Parathyroid adenoma (tissue), 2 donors: ENCODE measurements around the gene HIP1.
"Not testable (repeated sequence)": the region's sequence is repeated elsewhere in the genome, so short reads cannot be mapped to it uniquely, and the experiment has no call there.

Experiments
- H2AFZ ChIP-seq: fragments of 300-600 bp; sonication (generic); one replicate; pipeline ENCODE4 v1.7.0; 2017; ENCODE audit warnings: antibody characterized with exemption, mild to moderate bottlenecking
- H3K27ac ChIP-seq: fragments of 300-600 bp; sonication (generic); one replicate; pipeline ENCODE4 v1.7.0; 2017
- H3K27me3 ChIP-seq: fragments of 300-600 bp; sonication (generic); one replicate; pipeline ENCODE4 v1.7.0; 2017; ENCODE audit warnings: low read length; ENCODE audit not compliant: control insufficient read depth, insufficient read depth
- H3K36me3 ChIP-seq: fragments of 300-600 bp; sonication (generic); one replicate; pipeline ENCODE4 v1.7.0; 2017; ENCODE audit warnings: low read length; ENCODE audit not compliant: control insufficient read depth, insufficient read depth
- H3K4me1 ChIP-seq: fragments of 300-600 bp; sonication (generic); one replicate; pipeline ENCODE4 v1.7.0; 2017; ENCODE audit warnings: control low read depth
- H3K4me2 ChIP-seq: fragments of 300-600 bp; sonication (generic); one replicate; pipeline ENCODE4 v1.7.0; 2017; ENCODE audit warnings: low read length
- H3K4me3 ChIP-seq: fragments of 300-600 bp; sonication (generic); one replicate; pipeline ENCODE4 v1.7.0; 2017; ENCODE audit warnings: low read depth, low read length
- H3K79me2 ChIP-seq: fragments of 300-600 bp; sonication (generic); one replicate; pipeline ENCODE4 v1.7.0; 2017; ENCODE audit warnings: control low read depth
- H3K9ac ChIP-seq: fragments of 300-600 bp; sonication (generic); one replicate; pipeline ENCODE4 v1.7.0; 2017; ENCODE audit warnings: mild to moderate bottlenecking
- H3K9me3 ChIP-seq: fragments of 300-600 bp; sonication (generic); one replicate; pipeline ENCODE4 v1.7.0; 2017; ENCODE audit warnings: low read length; ENCODE audit not compliant: control insufficient read depth
- TF ChIP-seq, protein P1 (sequence below): fragments of 300-600 bp; sonication (generic); IDR thresholded peaks from one replicate; pipeline ENCODE4 v1.7.0; 2017; ENCODE audit warnings: antibody characterized with exemption, mild to moderate bottlenecking
- donor health status: primary hyperparathyroidism.

Gene HIP1

DNA sequence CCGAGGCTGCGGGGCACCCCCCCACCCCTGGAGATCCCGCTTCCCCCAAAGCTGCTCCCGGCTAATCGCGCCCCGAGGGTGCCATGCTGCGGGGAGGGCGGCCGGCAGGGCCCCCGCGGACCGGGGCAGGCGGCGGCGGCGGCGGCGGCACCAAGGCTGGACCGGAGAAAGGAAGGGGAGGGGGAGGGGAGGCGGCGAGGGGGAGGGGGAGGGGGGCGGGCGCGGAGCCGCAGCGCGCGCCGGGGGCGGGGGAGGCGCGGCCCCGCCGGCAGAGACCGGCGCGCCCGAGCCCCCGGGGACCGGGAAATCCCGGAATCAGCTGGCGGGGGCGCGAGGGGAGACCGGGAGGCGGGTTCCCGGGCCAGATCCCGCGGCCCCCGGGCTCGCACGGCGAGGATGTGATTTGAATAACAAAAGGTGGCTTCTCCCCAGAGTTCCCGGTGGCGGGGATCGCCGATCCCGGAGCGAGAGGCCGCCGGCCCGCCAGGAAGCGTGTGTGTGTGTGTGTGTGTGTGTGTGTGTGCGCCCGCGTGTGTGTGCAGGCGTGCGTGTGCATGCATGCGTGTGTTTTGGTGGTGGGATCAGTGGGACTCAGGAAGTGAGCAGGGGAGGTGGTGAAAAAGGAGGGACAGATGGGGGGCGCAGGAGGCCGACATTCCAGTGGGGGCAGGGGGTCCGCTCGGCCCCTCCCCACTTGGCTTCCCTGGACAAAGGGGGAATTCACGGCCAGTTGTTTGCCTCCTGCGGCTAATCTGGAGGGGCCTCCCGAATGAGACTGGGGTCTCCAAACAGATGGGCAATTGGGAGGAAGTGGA lies 99.5 kb downstream of the HIP1 start:
- H3K27me3 ChIP-seq = no peaks in the 10 kb centered on the region
- peaks cover 3% of the 10 kb centered on the region for H3K4me1 ChIP-seq
- peak overlapping the region; percentile 51 for H3K4me3 ChIP-seq
- no peaks in the 10 kb centered on the region for H3K9me3 ChIP-seq
- H3K4me2 ChIP-seq = peak overlapping the region; percentile 86
- TF ChIP-seq, protein P1, sequence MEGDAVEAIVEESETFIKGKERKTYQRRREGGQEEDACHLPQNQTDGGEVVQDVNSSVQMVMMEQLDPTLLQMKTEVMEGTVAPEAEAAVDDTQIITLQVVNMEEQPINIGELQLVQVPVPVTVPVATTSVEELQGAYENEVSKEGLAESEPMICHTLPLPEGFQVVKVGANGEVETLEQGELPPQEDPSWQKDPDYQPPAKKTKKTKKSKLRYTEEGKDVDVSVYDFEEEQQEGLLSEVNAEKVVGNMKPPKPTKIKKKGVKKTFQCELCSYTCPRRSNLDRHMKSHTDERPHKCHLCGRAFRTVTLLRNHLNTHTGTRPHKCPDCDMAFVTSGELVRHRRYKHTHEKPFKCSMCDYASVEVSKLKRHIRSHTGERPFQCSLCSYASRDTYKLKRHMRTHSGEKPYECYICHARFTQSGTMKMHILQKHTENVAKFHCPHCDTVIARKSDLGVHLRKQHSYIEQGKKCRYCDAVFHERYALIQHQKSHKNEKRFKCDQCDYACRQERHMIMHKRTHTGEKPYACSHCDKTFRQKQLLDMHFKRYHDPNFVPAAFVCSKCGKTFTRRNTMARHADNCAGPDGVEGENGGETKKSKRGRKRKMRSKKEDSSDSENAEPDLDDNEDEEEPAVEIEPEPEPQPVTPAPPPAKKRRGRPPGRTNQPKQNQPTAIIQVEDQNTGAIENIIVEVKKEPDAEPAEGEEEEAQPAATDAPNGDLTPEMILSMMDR = no peak
- H2AFZ ChIP-seq = peak overlapping the region; percentile 85
- peak overlapping the region; percentile 24 for H3K27ac ChIP-seq
- H3K36me3 ChIP-seq = no peaks in the 10 kb centered on the region
- H3K9ac ChIP-seq = no peak overlapping the region
- peaks cover 6% of the 10 kb centered on the region for H3K79me2 ChIP-seq

DNA sequence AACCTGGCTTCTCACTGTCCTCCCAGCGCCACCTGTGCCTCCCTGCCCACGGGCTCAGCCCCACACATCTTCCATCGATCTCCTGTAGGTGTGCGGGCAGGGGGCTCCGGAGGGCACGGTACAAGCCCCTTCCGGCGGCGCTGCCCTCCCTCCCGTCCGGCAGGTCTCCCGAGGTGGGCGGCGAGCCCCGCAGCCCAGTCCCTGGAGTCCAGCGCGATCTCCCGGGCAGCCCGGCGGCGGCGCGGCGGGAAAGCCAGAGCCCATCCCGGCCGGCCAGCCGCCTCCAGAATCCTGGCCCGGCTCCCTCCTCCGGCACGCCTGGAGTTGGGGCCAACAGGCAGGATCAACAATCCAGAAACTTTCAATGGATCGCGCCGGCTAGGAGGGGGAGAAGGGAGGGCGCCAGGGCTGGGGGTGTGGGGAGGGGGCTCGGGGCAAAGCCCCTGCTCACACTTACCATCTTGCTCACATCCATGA lies 100.1 kb downstream of the HIP1 start:
- H3K4me3 ChIP-seq = peak overlapping the region; percentile 35
- TF ChIP-seq, protein P1 = no peak
- H3K27me3 ChIP-seq = no peaks in the 10 kb centered on the region
- H3K27ac ChIP-seq = peak overlapping the region; percentile 24
- peaks cover 3% of the 10 kb centered on the region for H3K4me1 ChIP-seq
- no peak overlapping the region for H3K9ac ChIP-seq
- no peaks in the 10 kb centered on the region for H3K9me3 ChIP-seq
- peak overlapping the region; percentile 85 for H2AFZ ChIP-seq
- H3K4me2 ChIP-seq = peak overlapping the region; percentile 86
- no peaks in the 10 kb centered on the region for H3K36me3 ChIP-seq
- H3K79me2 ChIP-seq = peaks cover 6% of the 10 kb centered on the region

DNA sequence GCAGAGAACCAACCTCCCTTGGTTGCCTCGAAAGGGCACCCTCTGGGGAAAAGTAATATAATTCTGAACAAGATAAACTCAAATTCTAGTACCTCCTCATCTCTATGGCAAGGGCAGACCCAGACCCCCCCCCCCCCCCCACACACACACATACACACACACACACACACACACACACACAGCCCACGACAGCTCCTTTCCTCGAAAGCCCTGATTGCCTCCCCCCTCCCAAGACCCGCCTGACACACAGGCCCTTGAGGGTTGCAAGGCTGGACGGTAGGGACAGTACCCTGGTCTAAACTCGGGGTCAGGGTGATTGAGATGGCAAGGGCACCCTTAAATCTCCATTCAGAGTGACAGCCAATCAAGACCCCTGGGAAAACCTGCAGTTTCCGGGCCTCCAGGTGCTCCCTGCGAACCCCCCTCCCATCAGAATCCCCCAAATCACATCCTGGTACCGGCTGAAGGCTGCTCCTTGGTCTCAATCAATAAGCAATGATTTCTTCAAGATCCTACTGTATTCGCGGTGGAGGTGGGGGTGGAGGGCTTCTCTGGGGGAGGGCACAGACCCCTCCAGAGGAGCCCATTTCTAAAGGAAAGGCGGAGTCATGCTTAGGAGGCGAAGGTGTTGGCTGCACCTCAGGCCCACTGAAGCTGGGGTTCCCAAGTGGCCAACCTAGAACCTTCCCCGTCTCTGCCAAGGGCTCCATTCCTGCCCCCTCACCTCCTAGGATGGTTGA lies 100.7 kb downstream of the HIP1 start:
- Histone ChIP-seq H3K4me1 (peaks cover 3% of the 10 kb centered on the region), H3K4me3 (peak overlapping the region; percentile 35), H3K79me2 (peaks cover 4% of the 10 kb centered on the region), H3K9ac (no peak overlapping the region), H2AFZ (peak overlapping the region; percentile 85), H3K4me2 (peak overlapping the region; percentile 86), H3K27ac (no peak overlapping the region), H3K9me3 (no peaks in the 10 kb centered on the region), H3K27me3 (no peaks in the 10 kb centered on the region), H3K36me3 (no peaks in the 10 kb centered on the region)
- TF ChIP-seq, protein P1 = no peak

DNA sequence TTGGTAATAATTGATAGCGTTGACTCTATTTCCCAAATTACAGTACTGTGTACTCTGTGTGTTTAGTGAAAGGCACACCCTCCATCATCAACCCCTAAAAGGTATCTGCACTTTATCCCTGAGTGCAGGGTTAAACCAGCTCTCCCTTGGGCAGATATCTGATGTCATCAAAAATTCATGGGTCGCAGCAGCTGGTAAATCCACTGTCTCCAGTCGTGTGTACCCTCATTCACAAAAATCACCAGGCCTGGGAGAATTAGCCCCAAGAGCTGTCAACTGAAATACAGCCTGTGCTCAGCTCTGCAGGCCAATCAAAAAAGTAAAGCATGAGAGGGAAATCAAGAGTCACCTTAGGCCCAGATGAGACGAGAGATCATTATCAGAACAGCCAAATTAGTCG lies 103.7 kb downstream of the HIP1 start:
- Histone ChIP-seq H3K36me3 (no peaks in the 10 kb centered on the region), H3K27ac (no peak overlapping the region), H3K9me3 (no peaks in the 10 kb centered on the region), H3K4me2 (no peak overlapping the region), H3K79me2 (no peaks in the 10 kb centered on the region), H3K9ac (no peak overlapping the region), H3K4me3 (no peak overlapping the region), H2AFZ (no peak overlapping the region), H3K4me1 (no peaks in the 10 kb centered on the region), H3K27me3 (no peaks in the 10 kb centered on the region)
- TF ChIP-seq, protein P1 = no peak

DNA sequence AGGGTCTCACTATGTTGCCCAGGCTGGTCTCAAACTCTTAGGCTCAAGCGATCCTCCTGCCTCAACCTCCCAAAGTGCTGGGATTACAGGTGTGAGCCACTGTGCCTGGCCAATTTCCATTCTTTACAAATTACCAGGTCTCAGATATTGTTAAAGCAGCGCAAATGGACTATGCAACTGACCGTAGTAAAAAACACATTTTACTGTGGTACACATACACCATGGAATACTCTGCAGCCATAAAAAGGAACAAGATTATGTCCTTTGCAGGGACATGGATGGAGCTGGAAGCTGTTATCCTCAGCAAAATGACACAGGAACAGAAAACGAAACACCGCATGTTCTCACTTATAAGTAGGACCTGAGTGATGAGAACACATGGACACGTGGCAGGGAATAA lies 106.2 kb downstream of the HIP1 start:
- H2AFZ ChIP-seq, H3K9ac ChIP-seq, H3K4me1 ChIP-seq, H3K36me3 ChIP-seq, H3K4me3 ChIP-seq, H3K27me3 ChIP-seq, H3K9me3 ChIP-seq, H3K79me2 ChIP-seq, H3K4me2 ChIP-seq, H3K27ac ChIP-seq: not testable (repeated sequence)
